NB4 (cell line): ENCODE data around the gene PIAS2.
A peak's percentile ranks its signal among the peaks of the same experiment; 100 is the strongest.
"Not testable (repeated sequence)": the region's sequence is repeated elsewhere in the genome, so short reads cannot be mapped to it uniquely, and the experiment has no call there.

Source experiments
- DNase-seq: peaks from one replicate; pipeline ENCODE4 v3.0.0; 2010; ENCODE audit warnings: low read depth
- H3K4me3 ChIP-seq: one replicate; pipeline ENCODE4 v1.5.1; 2011; ENCODE audit warnings: mild to moderate bottlenecking, low read depth, low read length, moderate library complexity
- MYC ChIP-seq: IDR thresholded peaks from 2 replicates; pipeline ENCODE4 v1.6.1; 2011; ENCODE audit warnings: low read depth, low read length
- POLR2A ChIP-seq: IDR thresholded peaks from 2 replicates; pipeline ENCODE4 v1.6.1; 2011; ENCODE audit warnings: mild to moderate bottlenecking; ENCODE audit not compliant: insufficient read length; ENCODE audit errors: extremely low read depth
- TF ChIP-seq, protein P1 (sequence below): IDR thresholded peaks from 2 replicates; pipeline ENCODE4 v1.6.1; 2011; ENCODE audit warnings: low read depth, low read length
- TF ChIP-seq, protein P2 (sequence below): IDR thresholded peaks from one replicate; pipeline ENCODE4 v1.5.1; 2012; ENCODE audit warnings: low read depth, low read length

Gene PIAS2

DNA sequence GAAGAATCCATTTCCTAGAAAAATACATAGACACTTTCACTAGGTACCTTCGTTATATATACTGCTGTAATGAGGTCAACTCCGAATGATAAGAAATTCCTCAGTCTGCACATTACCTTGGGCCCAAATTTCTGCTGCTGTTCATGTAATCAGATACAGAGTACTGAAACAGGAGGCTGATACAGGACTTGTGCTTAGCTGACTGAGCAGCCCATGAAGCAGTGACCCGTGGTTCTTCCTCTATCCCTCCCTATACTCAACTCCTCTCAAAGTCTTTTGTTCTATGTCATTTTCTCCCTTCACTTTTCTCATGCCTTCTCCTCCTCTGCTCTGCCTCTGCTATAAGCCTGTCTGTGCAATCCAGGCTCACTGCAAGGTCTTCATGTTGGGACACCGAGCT, 102.9 kb downstream of the PIAS2 start:
- H3K4me3 ChIP-seq = no peak overlapping the region
- DNase-seq = no peak
- TF ChIP-seq POLR2A (no peak), MYC (no peak)
- TF ChIP-seq, protein P1, sequence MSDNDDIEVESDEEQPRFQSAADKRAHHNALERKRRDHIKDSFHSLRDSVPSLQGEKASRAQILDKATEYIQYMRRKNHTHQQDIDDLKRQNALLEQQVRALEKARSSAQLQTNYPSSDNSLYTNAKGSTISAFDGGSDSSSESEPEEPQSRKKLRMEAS = no peak
- TF ChIP-seq, protein P2, sequence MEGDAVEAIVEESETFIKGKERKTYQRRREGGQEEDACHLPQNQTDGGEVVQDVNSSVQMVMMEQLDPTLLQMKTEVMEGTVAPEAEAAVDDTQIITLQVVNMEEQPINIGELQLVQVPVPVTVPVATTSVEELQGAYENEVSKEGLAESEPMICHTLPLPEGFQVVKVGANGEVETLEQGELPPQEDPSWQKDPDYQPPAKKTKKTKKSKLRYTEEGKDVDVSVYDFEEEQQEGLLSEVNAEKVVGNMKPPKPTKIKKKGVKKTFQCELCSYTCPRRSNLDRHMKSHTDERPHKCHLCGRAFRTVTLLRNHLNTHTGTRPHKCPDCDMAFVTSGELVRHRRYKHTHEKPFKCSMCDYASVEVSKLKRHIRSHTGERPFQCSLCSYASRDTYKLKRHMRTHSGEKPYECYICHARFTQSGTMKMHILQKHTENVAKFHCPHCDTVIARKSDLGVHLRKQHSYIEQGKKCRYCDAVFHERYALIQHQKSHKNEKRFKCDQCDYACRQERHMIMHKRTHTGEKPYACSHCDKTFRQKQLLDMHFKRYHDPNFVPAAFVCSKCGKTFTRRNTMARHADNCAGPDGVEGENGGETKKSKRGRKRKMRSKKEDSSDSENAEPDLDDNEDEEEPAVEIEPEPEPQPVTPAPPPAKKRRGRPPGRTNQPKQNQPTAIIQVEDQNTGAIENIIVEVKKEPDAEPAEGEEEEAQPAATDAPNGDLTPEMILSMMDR = no peak

DNA sequence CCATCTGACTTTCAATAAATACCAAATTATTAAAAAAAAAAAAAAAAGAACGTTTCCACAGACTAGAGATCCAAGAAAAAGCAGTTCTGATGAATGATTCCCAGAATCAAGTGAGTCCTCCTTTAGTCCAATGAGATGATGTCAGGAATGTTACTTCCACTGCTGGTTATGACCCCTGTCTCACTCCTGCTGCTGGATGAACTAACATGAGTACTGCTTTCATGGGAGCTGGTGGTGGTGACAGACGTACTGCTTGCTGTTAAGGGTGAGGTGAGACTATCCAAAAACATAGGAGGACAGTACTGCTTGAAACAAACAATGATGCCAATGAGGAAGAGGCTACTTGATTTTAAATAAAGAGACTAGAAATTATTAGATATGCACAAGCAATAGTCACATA, 105.0 kb downstream of the PIAS2 start:
- no peak for DNase-seq
- no peak for TF ChIP-seq POLR2A
- TF ChIP-seq, protein P2 = no peak
- no peak overlapping the region for H3K4me3 ChIP-seq

DNA sequence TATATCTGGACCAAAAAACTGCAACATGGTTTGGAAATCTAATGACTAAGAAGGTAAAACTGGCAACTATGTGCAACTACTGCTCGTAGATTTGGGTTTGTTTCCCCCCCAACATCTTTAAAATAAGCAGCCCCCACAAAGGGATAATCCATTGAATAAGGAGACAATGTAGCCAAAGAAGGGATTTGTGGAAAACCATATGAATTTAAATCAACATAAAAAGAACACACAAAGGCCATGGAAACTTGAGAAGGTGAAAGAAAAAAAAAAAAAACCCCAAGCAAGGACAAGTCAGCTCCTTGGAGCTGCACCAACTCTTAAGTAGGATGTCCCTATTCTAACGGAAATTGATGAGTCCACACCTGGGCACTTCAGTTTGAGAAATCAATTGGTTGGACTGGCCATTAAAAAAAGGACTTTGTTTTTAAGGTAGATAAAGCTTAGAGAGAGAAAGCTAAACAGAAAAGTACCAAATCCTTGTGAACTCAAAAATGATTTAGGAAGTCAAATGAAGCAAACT, 106.8 kb downstream of the PIAS2 start:
- DNase-seq = no peak
- H3K4me3 ChIP-seq = no peak overlapping the region
- TF ChIP-seq MYC (no peak), POLR2A (no peak)
- TF ChIP-seq, protein P2 = no peak
- TF ChIP-seq, protein P1 = no peak

DNA sequence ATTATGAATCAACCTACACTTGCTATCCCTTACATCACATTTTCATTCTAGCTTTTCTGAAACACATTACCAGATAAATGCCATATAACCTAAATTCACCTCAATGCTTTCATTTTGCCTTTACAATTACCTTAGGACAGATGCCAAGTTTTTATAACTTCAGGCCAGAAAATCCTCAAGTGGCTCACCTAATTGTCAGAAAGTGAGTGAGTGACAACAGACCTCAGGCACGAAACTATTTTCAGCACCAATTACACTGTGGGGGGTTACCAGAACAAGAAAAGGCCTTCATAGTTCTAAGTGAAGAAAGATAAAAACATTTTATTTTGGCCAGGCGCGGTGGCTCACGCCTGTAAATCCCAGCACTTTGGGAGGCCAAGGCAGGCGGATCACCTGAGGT, 108.2 kb downstream of the PIAS2 start:
- no peak for DNase-seq
- TF ChIP-seq, protein P2 = no peak
- TF ChIP-seq POLR2A = no peak
- TF ChIP-seq MYC = no peak
- TF ChIP-seq, protein P1 = no peak
- no peak overlapping the region for H3K4me3 ChIP-seq

DNA sequence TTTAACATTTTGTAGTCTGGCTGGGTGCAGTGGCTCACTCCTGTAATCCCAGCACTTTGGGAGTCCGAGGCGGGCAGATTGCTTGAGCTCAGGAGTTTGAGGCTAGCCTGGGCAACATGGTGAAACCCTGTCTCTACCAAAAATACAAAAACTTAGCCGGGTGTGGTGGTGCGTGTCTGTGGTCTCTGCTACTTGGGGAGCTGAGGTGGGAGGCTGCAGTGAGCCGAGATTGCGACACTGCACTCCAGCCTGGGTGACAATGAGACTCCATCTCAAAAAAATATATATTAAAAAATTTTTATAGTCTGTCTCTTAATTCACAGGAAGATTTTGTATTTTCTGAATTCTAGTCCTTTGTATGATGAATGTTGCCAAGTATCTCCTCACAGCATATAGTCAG, 121.4 kb downstream of the PIAS2 start:
- peak; percentile 21 for DNase-seq

DNA sequence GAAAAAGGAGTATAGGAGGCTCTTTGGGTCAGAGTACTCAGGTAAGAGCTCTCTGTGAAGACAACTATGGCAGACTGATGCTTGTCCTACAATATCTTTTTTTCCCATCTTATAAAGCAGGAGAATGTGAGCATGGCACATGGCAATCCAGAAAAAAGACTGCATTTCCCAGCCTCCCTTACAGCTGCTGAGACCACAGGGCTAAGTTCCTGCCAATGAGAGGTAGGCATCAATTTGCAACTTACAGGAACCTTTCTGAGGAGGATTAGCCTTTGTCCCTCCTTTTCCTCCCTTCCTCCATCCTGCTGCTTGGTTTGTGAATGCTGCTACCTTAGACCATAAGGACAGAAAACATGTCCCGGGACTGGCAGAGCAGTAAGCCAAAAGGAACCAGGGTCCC, 122.7 kb downstream of the PIAS2 start:
- TF ChIP-seq MYC (no peak), POLR2A (no peak)
- TF ChIP-seq, protein P2 = no peak
- TF ChIP-seq, protein P1 = no peak
- DNase-seq = no peak
- H3K4me3 ChIP-seq = no peak overlapping the region

More for the DNA sequence above, 121.4 kb downstream of the PIAS2 start:
- H3K4me3 ChIP-seq = not testable (repeated sequence)
